WTC11 (cell line): ENCODE measurements around the gene LCT. TPM values are rescaled to one million over a fixed set of nuclear protein-coding genes. Genes with fewer than 3 reads are reported as not detected.
A peak's percentile ranks its signal among the peaks of the same experiment; 100 is the strongest.

Source experiments
- ATAC-seq: fragments of 200-7000 bp; cut with Tn5 transposase; 2 replicates; pipeline ENCODE4 v1.10.0; 2021; ENCODE audit warnings: mild to moderate bottlenecking, moderate library complexity
- CTCF ChIA-PET: fragments of 300-600 bp; sonication (Branson Sonifier 250); formaldehyde crosslinking; loops from one replicate; lab custom pipeline; 2021; ENCODE audit warnings: antibody characterized with exemption; lab: Charles Lee
- POLR2A ChIA-PET: fragments of 350-600 bp; sonication (Branson Sonifier 250); formaldehyde crosslinking; loops from one replicate; lab custom pipeline; 2021; ENCODE audit warnings: antibody characterized with exemption; lab: Charles Lee
- DNase-seq: peaks from one replicate; pipeline ENCODE4 v3.0.0; 2021; ENCODE audit warnings: low spot score
- H3K27ac Mint-ChIP-seq: 2 replicates; pipeline ENCODE4 v1.8.0; 2021; ENCODE audit warnings: mixed read lengths
- H3K27me3 Mint-ChIP-seq: 2 replicates; pipeline ENCODE4 v1.8.0; 2021; ENCODE audit warnings: low read depth, mild to moderate bottlenecking, moderate library complexity, mixed read lengths
- H3K36me3 Mint-ChIP-seq: 2 replicates; pipeline ENCODE4 v1.8.0; 2021; ENCODE audit warnings: mixed read lengths
- H3K4me1 Mint-ChIP-seq: 2 replicates; pipeline ENCODE4 v1.8.0; 2022; ENCODE audit warnings: mixed read lengths
- H3K4me3 Mint-ChIP-seq: 2 replicates; pipeline ENCODE4 v1.8.0; 2021; ENCODE audit warnings: mild to moderate bottlenecking, moderate library complexity, mixed read lengths
- H3K9me3 Mint-ChIP-seq: 2 replicates; pipeline ENCODE4 v1.8.0; 2021; ENCODE audit warnings: mixed read lengths
- CBFB ChIP-seq: sonication (generic); formaldehyde crosslinking; IDR thresholded peaks from 2 replicates; pipeline ENCODE4 v1.8.1; 2022; ENCODE audit warnings: mild to moderate bottlenecking, low read depth, missing genetic modification reagents
- ETV6 ChIP-seq: sonication (generic); formaldehyde crosslinking; IDR thresholded peaks from 2 replicates; pipeline ENCODE4 v1.8.1; 2022; ENCODE audit warnings: mild to moderate bottlenecking, missing genetic modification reagents
- FOXJ3 ChIP-seq: sonication (generic); formaldehyde crosslinking; IDR thresholded peaks from 2 replicates; pipeline ENCODE4 v1.9.0; 2021; ENCODE audit warnings: missing genetic modification reagents, mild to moderate bottlenecking, borderline replicate concordance
- FOXK1 ChIP-seq: sonication (generic); formaldehyde crosslinking; IDR thresholded peaks from 2 replicates; pipeline ENCODE4 v1.8.0; 2022; ENCODE audit warnings: mild to moderate bottlenecking, moderate library complexity, missing genetic modification reagents
- GABPB1 ChIP-seq: sonication (generic); formaldehyde crosslinking; IDR thresholded peaks from 2 replicates; pipeline ENCODE4 v1.8.1; 2023; ENCODE audit warnings: mild to moderate bottlenecking, missing genetic modification reagents
- HMGA2 ChIP-seq: fragments of 250-450 bp; sonication (Bioruptor Pico); IDR thresholded peaks from 2 replicates; pipeline ENCODE4 v1.4.0; 2021; ENCODE audit warnings: mild to moderate bottlenecking, moderate library complexity
- MXD4 ChIP-seq: fragments of 250-450 bp; sonication (Bioruptor Pico); IDR thresholded peaks from 2 replicates; pipeline ENCODE4 v1.8.0; 2021; ENCODE audit warnings: mild to moderate bottlenecking, moderate library complexity, borderline replicate concordance
- NR2C2 ChIP-seq: sonication (generic); formaldehyde crosslinking; IDR thresholded peaks from 2 replicates; pipeline ENCODE4 v1.8.0; 2022; ENCODE audit warnings: mild to moderate bottlenecking, missing genetic modification reagents
- OVOL2 ChIP-seq: fragments of 250-450 bp; sonication (Bioruptor Pico); IDR thresholded peaks from 2 replicates; pipeline ENCODE4 v1.9.0; 2021; ENCODE audit warnings: mild to moderate bottlenecking, borderline replicate concordance
- SMAD3 ChIP-seq: sonication (generic); formaldehyde crosslinking; IDR thresholded peaks from 2 replicates; pipeline ENCODE4 v1.8.0; 2022; ENCODE audit warnings: missing genetic modification reagents, mild to moderate bottlenecking, borderline replicate concordance
- SMAD4 ChIP-seq: sonication (generic); formaldehyde crosslinking; IDR thresholded peaks from 2 replicates; pipeline ENCODE4 v1.8.0; 2022; ENCODE audit warnings: mild to moderate bottlenecking, missing genetic modification reagents
- SOX15 ChIP-seq: fragments of 250-450 bp; sonication (Bioruptor Pico); IDR thresholded peaks from 2 replicates; pipeline ENCODE4 v1.9.0; 2021; ENCODE audit warnings: mild to moderate bottlenecking
- SP1 ChIP-seq: sonication (generic); formaldehyde crosslinking; conservative IDR thresholded peaks from 2 replicates; pipeline ENCODE4 v1.8.1; 2022; ENCODE audit warnings: missing genetic modification reagents
- TEAD1 ChIP-seq: sonication (generic); formaldehyde crosslinking; IDR thresholded peaks from 2 replicates; pipeline ENCODE4 v1.8.0; 2022; ENCODE audit warnings: mild to moderate bottlenecking, missing genetic modification reagents
- TEAD4 ChIP-seq: sonication (generic); formaldehyde crosslinking; IDR thresholded peaks from 2 replicates; pipeline ENCODE4 v1.8.0; 2022; ENCODE audit warnings: mild to moderate bottlenecking, missing genetic modification reagents
- ZNF121 ChIP-seq: sonication (generic); formaldehyde crosslinking; IDR thresholded peaks from 2 replicates; pipeline ENCODE4 v1.8.0; 2023; ENCODE audit warnings: missing genetic modification reagents
- ZNF219 ChIP-seq: sonication (generic); formaldehyde crosslinking; IDR thresholded peaks from 2 replicates; pipeline ENCODE4 v1.8.0; 2023; ENCODE audit warnings: missing genetic modification reagents, mild to moderate bottlenecking, borderline replicate concordance
- ZNF671 ChIP-seq: fragments of 250-450 bp; sonication (Bioruptor Pico); IDR thresholded peaks from 2 replicates; pipeline ENCODE4 v1.8.0; 2021; ENCODE audit warnings: mild to moderate bottlenecking
- total RNA-seq: library from RNA; stranded (reverse); gene quantifications from 3 replicates; pipeline ENCODE4 v1.2.3, GENCODE V29; 2021
- TF ChIP-seq, protein P1 (sequence below): sonication (generic); formaldehyde crosslinking; IDR thresholded peaks from 2 replicates; pipeline ENCODE4 v1.8.1; 2022; ENCODE audit warnings: mild to moderate bottlenecking, moderate library complexity, missing genetic modification reagents
- TF ChIP-seq, protein P2 (sequence below): sonication (generic); formaldehyde crosslinking; IDR thresholded peaks from 2 replicates; pipeline ENCODE4 v1.8.1; 2023; ENCODE audit warnings: mild to moderate bottlenecking, moderate library complexity, missing genetic modification reagents
- TF ChIP-seq, protein P3 (sequence below): fragments of 250-450 bp; sonication (Bioruptor Pico); IDR thresholded peaks from 2 replicates; pipeline ENCODE4 v1.9.0; 2021; ENCODE audit warnings: mild to moderate bottlenecking
- TF ChIP-seq, protein P4 (sequence below): fragments of 250-450 bp; sonication (Bioruptor Pico); IDR thresholded peaks from 2 replicates; pipeline ENCODE4 v2.1.2; 2022; ENCODE audit warnings: mild to moderate bottlenecking, moderate library complexity
- TF ChIP-seq, protein P5 (sequence below): fragments of 250-450 bp; sonication (Bioruptor Pico); IDR thresholded peaks from 2 replicates; pipeline ENCODE4 v1.8.0; 2021; ENCODE audit warnings: mild to moderate bottlenecking
- TF ChIP-seq, protein P6 (sequence below): sonication (generic); formaldehyde crosslinking; IDR thresholded peaks from 2 replicates; pipeline ENCODE4 v1.8.1; 2023; ENCODE audit warnings: mild to moderate bottlenecking, missing genetic modification reagents, moderate library complexity
- TF ChIP-seq, protein P7 (sequence below): sonication (generic); formaldehyde crosslinking; IDR thresholded peaks from 2 replicates; pipeline ENCODE4 v1.8.1; 2023; ENCODE audit warnings: mild to moderate bottlenecking, missing genetic modification reagents

LCT gene
- total RNA-seq, 1 experiment from 2014 or later: 0.02 TPM

- H3K4me1 Mint-ChIP-seq: peaks cover 26% of the 10 kb centered on the region
- no peaks in the 10 kb centered on the region for H3K27me3 Mint-ChIP-seq
Observed at GRCh38 chr2:135870571-135870970, 33.6 kb upstream of the LCT start.

DNA sequence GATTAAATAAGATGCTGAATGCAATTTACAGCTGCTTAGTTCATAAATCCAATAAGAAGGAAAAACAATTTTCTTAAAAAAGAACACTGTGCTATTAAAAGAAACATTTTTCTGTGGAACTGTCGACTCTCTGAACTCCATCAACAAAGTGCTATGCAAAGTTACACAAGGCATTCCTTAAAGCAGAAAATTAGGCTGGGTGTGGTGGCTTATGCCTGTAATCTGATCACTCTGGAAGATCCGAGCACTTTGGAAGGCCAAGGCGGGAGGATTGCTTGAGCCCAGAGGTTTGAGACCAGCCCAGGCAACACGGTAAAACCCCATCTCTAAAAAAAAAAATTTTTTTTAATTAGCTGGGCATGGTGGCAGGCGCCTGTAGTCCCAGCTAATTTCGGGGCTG lies 26.2 kb upstream of the LCT start:
- Mint-ChIP-seq H3K9me3 (no peaks in the 10 kb centered on the region), H3K4me1 (no peaks in the 10 kb centered on the region), H3K27ac (no peak overlapping the region), H3K4me3 (no peak overlapping the region), H3K27me3 (no peaks in the 10 kb centered on the region), H3K36me3 (peaks cover 82% of the 10 kb centered on the region)
- ChIA-PET POLR2A (no interaction called here), CTCF (no interaction called here)
- ATAC-seq (no peak), DNase-seq (no peak)
- TF ChIP-seq, protein P1, sequence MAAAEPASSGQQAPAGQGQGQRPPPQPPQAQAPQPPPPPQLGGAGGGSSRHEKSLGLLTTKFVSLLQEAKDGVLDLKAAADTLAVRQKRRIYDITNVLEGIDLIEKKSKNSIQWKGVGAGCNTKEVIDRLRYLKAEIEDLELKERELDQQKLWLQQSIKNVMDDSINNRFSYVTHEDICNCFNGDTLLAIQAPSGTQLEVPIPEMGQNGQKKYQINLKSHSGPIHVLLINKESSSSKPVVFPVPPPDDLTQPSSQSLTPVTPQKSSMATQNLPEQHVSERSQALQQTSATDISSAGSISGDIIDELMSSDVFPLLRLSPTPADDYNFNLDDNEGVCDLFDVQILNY (CRISPR knock-in tag): no peak
- no peak for TF ChIP-seq ZNF121
- TF ChIP-seq ETV6 (CRISPR knock-in tag): no peak

More at GRCh38 chr2:135870571-135870970, 33.6 kb upstream of the LCT start:
- Mint-ChIP-seq H3K4me3 (no peak overlapping the region), H3K36me3 (peaks cover 72% of the 10 kb centered on the region), H3K9me3 (no peaks in the 10 kb centered on the region)
- POLR2A ChIA-PET: no interaction called here
- DNase-seq (no peak), ATAC-seq (no peak)
- no peak for TF ChIP-seq SMAD4 (CRISPR knock-in tag)
- TF ChIP-seq, protein P2, sequence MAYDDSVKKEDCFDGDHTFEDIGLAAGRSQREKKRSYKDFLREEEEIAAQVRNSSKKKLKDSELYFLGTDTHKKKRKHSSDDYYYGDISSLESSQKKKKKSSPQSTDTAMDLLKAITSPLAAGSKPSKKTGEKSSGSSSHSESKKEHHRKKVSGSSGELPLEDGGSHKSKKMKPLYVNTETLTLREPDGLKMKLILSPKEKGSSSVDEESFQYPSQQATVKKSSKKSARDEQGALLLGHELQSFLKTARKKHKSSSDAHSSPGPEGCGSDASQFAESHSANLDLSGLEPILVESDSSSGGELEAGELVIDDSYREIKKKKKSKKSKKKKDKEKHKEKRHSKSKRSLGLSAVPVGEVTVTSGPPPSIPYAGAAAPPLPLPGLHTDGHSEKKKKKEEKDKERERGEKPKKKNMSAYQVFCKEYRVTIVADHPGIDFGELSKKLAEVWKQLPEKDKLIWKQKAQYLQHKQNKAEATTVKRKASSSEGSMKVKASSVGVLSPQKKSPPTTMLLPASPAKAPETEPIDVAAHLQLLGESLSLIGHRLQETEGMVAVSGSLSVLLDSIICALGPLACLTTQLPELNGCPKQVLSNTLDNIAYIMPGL: no peak
- no peak for TF ChIP-seq TEAD4 (CRISPR knock-in tag)
- TF ChIP-seq ETV6 (CRISPR knock-in tag): no peak
- TF ChIP-seq SMAD3 (CRISPR knock-in tag): no peak
- TF ChIP-seq, protein P3, sequence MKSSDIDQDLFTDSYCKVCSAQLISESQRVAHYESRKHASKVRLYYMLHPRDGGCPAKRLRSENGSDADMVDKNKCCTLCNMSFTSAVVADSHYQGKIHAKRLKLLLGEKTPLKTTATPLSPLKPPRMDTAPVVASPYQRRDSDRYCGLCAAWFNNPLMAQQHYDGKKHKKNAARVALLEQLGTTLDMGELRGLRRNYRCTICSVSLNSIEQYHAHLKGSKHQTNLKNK (CRISPR knock-in tag): no peak
- TF ChIP-seq GABPB1: no peak
- TF ChIP-seq TEAD1 (CRISPR knock-in tag): no peak
- no peak for TF ChIP-seq FOXK1 (CRISPR knock-in tag)
- TF ChIP-seq OVOL2: no peak
- TF ChIP-seq, protein P4, sequence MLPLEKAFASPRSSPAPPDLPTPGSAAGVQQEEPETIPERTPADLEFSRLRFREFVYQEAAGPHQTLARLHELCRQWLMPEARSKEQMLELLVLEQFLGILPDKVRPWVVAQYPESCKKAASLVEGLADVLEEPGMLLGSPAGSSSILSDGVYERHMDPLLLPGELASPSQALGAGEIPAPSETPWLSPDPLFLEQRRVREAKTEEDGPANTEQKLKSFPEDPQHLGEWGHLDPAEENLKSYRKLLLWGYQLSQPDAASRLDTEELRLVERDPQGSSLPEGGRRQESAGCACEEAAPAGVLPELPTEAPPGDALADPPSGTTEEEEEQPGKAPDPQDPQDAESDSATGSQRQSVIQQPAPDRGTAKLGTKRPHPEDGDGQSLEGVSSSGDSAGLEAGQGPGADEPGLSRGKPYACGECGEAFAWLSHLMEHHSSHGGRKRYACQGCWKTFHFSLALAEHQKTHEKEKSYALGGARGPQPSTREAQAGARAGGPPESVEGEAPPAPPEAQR (CRISPR knock-in tag): no peak
- TF ChIP-seq, protein P5, sequence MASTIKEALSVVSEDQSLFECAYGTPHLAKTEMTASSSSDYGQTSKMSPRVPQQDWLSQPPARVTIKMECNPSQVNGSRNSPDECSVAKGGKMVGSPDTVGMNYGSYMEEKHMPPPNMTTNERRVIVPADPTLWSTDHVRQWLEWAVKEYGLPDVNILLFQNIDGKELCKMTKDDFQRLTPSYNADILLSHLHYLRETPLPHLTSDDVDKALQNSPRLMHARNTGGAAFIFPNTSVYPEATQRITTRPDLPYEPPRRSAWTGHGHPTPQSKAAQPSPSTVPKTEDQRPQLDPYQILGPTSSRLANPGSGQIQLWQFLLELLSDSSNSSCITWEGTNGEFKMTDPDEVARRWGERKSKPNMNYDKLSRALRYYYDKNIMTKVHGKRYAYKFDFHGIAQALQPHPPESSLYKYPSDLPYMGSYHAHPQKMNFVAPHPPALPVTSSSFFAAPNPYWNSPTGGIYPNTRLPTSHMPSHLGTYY (CRISPR knock-in tag): no peak
- no peak for TF ChIP-seq ZNF219 (CRISPR knock-in tag)
- no peak for TF ChIP-seq NR2C2
- no peak for TF ChIP-seq FOXJ3
- no peak for TF ChIP-seq SOX15 (CRISPR knock-in tag)
- TF ChIP-seq, all 79 proteins: peak for 0
- H3K27ac Mint-ChIP-seq: 0 out of 2 replicates have a peak overlapping the region, but pooled peaks have one; percentile 6
- CTCF ChIA-PET: interaction anchor here (1.0 kb wide), 1 partner anchor 43 kb away, joined by 3 read pairs; no protein-coding TSS in a partner anchor

DNA sequence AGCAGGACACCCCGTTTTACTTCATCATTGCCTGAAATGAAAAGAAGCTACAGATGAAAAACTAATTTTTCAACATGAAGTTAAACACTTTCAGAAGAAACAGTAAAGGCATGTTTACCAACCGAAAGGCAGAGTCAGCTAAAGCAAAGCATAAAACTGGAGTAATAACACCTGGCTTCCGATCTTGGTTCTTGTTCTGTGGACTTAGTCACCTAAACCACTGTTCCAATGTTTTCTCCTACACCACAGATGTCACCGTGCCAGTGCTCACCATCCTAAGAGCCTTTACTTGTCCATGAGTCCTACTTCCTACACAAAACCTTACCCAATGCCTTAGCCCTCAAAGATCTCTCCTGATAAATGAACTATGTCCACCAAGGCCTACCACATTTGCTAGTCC lies 25.7 kb upstream of the LCT start:
- H3K4me3 Mint-ChIP-seq: no peak overlapping the region
- ChIA-PET POLR2A (no interaction called here), CTCF (no interaction called here)
- H3K4me1 Mint-ChIP-seq: no peaks in the 10 kb centered on the region
- no peak overlapping the region for H3K27ac Mint-ChIP-seq
- H3K27me3 Mint-ChIP-seq: no peaks in the 10 kb centered on the region
- DNase-seq (no peak), ATAC-seq (no peak)
- H3K36me3 Mint-ChIP-seq: peaks cover 81% of the 10 kb centered on the region
- H3K9me3 Mint-ChIP-seq: no peaks in the 10 kb centered on the region
- TF ChIP-seq, protein P1 (CRISPR knock-in tag): no peak
- TF ChIP-seq MXD4 (CRISPR knock-in tag) (no peak), OVOL2 (no peak), CBFB (CRISPR knock-in tag) (no peak), ZNF671 (CRISPR knock-in tag) (no peak), HMGA2 (CRISPR knock-in tag) (no peak), SMAD3 (CRISPR knock-in tag) (no peak), SP1 (CRISPR knock-in tag) (no peak)
- TF ChIP-seq, protein P6, sequence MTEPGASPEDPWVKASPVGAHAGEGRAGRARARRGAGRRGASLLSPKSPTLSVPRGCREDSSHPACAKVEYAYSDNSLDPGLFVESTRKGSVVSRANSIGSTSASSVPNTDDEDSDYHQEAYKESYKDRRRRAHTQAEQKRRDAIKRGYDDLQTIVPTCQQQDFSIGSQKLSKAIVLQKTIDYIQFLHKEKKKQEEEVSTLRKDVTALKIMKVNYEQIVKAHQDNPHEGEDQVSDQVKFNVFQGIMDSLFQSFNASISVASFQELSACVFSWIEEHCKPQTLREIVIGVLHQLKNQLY (CRISPR knock-in tag): no peak
- TF ChIP-seq, protein P7, sequence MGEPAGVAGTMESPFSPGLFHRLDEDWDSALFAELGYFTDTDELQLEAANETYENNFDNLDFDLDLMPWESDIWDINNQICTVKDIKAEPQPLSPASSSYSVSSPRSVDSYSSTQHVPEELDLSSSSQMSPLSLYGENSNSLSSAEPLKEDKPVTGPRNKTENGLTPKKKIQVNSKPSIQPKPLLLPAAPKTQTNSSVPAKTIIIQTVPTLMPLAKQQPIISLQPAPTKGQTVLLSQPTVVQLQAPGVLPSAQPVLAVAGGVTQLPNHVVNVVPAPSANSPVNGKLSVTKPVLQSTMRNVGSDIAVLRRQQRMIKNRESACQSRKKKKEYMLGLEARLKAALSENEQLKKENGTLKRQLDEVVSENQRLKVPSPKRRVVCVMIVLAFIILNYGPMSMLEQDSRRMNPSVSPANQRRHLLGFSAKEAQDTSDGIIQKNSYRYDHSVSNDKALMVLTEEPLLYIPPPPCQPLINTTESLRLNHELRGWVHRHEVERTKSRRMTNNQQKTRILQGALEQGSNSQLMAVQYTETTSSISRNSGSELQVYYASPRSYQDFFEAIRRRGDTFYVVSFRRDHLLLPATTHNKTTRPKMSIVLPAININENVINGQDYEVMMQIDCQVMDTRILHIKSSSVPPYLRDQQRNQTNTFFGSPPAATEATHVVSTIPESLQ: no peak
